ENCODE data around the gene ABLIM2.

The ABLIM2 gene

DNA sequence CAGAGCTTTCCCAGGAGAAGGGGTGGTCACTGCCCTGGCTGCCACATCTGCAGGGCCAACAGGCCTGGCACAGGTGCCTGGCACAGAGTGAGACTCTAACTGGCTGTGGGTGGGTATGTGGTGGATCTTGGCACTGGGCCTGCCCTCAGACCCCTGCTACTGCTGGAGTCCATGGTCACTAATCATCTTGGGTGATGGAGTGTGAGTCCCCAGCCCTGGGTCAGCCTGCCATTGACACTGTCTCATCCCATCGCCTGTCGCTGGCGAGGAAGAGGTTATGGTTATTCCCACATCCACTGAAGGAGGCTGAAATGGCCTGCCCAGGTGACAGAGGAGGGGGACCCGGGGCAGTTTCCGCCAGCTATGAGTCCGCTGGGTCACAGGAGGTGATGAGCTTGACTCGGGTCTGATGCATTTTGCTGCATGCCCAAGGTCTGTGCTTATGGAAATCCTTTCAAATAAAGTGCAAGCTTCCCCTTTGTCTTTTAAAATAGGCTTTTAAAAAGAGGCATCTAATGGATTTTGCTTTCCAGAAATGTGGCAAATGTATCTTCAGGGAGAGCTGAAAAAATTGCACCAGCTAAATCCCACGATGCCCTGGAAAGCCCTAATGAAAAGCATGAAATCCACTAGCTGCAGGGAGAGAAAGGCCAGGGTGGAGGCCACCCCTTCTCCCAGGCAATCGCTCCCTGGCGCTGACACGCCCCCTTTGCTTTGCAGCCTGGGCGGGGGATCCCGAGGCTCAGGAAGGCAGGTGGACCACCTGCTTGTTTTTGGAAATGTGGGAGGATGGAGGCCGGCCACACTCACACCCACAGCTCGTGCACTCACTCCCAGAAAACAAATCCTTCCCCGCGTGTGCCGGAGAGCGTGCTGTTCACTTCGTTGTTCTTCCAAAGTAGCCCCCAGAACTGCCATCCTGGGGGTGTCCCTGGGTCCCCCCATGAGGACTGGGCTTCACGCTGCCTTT is 54.9 kb downstream of the ABLIM2 start:
- no peak for DNase-seq (ENCODE audit: low read depth, low spot score)

DNA sequence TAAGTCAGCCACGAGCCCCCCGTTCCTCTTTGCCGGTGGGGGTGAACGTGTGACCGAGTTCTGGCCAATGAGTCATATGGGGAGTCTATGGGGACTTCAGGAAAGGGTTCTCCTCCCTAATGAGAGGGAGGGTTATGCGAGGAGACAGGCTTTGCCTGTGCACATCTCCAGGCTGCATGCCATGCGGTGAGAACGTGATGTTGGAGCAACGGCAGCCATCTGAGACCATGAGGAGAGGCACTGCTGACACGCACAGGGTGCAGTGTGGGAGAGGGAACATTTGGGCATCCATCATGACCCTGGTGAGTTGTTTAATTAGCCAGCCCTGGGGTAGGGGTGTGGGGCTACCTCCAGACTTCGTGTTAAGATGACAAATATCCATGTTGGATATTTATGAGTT is 55.8 kb downstream of the ABLIM2 start:
- DNase-seq (ENCODE audit: low read depth, low spot score) = no peak

- no peak for DNase-seq (ENCODE audit: low read depth, low spot score)
These were observed 56.6 kb downstream of the ABLIM2 start for GRCh38 chr4:8102076-8102355.

DNA sequence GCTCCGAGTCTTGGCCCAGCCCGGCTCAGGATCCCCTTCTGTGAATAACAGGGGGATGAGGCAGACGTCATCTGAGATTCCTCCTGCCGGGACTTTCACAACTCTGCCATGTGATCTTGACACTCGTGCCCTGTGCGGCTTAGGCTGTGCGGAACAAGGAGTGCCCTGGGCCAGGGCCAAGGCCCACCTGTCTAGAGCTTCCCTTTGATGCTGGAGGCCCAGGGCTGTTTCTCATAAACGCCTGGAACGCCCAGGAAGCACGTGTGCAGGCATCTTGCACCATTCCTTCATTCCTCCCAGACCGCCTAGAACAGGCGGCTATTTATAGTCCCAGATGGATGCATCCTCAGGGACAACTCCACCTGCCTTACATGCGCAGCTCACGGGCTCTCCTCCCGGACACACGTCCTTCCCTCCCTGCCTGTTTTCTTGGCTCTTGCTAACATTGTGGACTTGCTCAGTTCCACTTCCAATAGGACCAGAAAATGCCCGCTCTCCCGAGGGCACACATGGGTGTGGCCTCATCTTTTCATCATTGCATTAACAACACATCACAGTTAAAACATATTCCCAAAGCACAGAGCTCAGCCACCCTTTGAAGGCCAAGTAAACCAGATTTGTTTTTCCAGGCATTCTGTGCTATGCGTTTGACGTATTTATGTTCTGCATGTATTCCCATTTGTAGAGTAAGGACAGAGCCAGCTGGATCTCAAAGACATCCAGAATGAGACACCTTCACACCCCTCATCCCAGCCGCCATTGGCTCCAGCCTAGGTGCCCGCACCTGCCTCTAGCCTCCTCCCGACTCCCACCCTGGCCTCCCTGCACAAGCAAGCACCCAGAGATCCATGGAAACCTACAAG is 57.2 kb downstream of the ABLIM2 start:
- no peak for DNase-seq (ENCODE audit: low read depth, low spot score)

DNA sequence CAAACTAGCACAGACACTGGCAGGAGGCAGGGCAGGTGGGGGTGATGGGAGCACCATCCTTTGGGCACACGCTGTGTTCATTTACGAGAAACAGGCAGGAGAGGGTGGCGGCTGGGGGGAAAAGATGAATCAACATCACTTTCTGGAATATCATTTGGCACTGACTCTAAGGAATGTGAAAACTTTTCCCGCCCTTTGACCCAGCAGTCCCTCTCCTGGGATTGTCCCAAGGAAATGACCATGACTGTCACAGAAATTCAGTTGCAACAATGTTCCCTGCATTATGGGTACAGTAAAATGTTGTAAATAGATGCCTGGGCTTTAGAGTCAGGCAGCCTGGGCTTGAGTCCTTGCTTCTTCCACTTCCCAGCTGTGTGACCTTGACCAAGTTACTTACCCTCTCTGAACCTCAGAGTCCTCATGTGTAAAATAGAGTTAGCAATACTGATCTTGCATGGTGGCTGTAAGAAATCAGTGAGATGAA is 58.6 kb downstream of the ABLIM2 start:
- DNase-seq (ENCODE audit: low read depth, low spot score) = no peak

- DNase-seq (ENCODE audit: low read depth, low spot score) = no peak
These were observed 60.1 kb downstream of the ABLIM2 start for GRCh38 chr4:8098506-8098905.

GRCh38 chr4:8097721-8098345 is 60.8 kb downstream of the ABLIM2 start:
- no peak for DNase-seq (ENCODE audit: low read depth, low spot score)

DNA sequence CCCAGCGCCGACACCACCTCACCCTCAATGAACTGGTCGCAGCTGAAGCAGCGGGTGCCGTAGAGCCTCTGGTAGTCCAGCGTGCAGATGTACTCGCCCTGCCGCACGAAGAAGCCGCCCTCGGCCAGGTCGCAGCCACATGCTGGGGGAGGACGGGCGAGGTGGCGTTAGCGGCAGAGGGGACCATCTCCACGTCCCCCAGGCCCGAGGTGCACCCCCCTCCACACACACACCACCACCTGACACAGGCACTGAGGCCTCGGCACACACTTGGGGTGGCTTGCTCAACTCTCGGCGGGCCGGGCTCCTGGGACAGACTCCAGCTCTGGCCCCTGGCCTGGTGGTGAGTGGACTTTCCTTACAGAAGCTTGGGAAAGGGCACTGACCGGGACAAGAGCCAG is 61.5 kb downstream of the ABLIM2 start:
- no peak for DNase-seq (ENCODE audit: low read depth, low spot score)

DNA sequence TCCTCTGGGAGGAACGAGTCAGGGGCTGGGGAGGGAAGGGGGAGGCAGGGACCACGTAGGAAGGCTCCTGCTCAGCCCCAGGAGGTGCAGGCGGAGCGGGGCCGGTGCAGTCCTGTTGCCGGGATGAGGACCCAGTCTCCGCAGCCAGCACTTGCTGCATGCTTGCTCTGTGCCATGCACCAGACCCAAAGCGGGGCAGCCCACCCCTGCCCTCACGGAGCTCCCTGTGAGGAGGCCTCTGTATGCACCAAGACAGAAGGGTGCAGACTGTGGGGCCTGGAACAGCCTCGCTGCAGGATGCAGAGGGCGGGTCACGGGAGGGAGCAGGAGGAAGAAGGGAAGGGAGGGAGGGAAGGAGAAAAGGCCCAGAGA is 61.9 kb downstream of the ABLIM2 start:
- no peak for DNase-seq (ENCODE audit: low read depth, low spot score)

GRCh38 chr4:8095956-8096689 is 62.5 kb downstream of the ABLIM2 start:
- DNase-seq (ENCODE audit: low read depth, low spot score) = no peak

DNA sequence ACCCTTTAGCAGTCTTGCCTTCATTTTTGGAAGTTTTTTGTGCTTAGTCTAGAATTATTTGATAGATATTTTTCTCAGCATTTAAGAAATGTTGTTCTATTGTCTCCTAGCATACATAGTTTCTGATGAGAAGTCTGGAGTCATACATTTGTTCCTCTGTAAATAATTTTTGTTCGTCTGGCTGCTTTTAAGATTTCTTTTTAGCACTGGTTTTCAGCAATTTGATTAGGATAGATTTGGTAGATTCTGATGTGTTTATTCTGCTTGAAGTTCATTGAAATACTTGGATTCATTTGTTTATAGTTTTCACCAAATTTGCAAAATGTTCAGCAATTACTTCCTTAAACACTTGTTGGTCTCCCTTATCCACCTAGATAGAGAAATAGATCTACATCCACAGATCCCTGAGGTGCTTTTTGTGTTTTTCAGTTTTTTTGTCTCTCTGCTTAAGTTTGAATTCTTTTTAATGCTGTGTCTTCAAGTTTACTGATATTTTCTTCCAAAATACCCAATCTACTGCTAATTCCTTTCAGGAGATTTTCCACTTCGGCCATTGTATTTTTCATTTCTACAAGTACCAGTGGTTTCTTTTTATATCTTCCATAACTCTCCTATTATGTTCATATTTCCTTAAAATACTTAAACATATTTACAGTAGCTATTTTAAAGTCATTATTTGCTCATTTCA is 64.9 kb downstream of the ABLIM2 start:
- DNase-seq (ENCODE audit: low read depth, low spot score) = no peak

DNA sequence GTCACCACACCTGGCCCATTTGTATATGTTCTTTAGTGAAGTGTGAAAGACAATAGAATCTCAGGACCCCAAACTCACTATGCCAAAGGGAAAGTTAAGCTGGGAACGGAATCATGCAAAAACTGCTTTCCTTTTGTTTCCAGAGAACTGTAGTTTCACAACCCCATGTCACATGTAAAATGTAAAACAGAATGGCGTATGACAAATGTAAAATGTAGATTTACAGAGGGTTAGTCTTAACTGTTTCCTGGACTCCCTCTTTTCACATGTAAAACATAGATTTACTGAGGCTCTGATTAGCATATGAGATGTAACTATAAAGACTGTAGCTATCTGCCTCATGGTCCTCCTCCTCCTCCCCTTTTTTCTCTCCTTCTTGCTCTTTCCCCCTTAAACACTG is 66.3 kb downstream of the ABLIM2 start:
- no peak for DNase-seq (ENCODE audit: low read depth, low spot score)

DNA sequence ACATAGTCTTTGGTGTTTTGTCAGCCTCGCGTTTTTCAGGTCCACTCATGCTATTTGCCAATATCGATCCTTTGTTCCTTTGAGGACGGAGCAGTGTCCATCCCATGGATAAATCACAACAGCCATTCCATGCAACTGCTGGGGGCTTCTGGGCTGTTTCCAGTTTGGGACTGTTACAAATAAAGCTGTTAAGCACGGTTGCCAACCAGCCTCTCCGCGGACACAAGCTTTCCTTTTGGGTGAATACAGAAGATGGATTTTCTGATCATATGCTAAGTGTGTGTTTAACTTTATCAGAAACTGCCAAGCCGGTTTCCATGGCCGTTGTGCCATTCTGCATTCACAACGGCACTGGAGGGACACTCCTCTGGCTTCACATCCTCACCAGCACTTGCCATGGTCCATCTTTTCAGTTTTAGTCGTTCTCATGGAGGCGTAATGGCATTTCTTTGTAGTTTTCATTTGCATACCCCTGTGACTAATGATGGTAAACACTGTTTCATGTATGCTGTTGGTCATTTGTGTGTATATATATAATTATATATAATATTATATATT is 67.8 kb downstream of the ABLIM2 start:
- DNase-seq (ENCODE audit: low read depth, low spot score) = no peak

DNA sequence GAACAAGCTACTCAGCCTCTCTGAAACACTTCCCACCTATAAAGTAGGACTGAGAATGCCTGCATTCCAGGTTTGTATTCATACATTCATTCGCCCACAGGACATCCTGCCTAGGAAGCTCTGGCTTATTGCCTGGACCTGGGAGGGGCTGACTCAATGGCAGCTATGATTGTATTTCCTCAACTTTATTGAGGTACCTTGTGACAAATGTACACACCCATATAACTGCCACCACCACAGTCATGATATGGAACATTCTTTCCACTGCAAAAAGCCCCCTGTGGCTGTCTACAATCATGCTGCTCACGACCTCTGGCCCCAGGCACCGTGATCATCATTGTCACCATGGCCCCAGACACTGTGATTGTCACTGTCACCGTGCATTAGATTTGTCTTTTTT is 68.3 kb downstream of the ABLIM2 start:
- no peak for DNase-seq (ENCODE audit: low read depth, low spot score)

DNA sequence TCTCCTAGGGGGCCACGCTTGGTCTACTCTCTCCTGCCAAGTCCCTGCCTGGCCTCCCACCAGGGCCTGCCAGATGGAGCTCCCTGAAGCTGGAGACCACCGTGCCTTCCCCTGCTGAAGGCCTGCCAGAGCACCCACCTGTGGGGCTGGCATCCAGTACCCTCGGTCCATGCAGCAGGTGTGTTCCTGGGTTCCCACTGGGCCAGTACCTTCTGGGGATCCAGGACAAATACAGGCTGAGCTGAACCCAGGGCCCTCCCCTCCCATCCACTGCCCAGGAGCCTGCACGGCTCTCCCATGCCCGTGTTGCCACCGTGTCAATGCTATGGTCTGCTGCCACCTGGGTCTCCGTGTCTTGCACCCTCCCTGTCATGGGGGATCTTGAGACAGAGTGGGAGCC is 68.8 kb downstream of the ABLIM2 start:
- no peak for DNase-seq (ENCODE audit: low read depth, low spot score)

DNA sequence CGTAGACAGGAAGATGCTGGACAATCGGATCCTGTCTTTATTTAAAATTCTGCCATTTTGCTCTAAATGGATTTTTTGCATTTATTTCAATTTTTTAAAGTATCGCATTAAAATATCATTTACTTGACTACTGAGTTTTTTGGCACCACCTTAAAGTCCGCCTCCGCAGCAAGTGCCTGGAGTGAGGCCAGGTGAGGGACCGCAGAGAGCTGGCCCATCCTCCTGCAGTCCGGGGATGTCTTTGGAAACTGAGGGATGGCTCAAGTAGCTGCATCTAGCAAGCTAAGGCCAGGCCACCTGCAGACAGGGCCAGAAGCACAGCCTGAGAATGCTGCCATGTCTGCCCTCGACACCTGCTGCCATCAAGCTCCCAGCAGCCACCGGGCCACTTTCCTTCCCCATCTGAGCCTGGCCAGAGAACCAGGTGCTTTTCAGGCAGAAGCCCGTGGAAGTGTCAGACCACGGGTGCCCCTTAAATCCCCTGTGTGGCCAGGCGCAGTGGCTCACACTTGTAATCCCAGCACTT is 69.6 kb downstream of the ABLIM2 start:
- DNase-seq (ENCODE audit: low read depth, low spot score) = no peak

DNA sequence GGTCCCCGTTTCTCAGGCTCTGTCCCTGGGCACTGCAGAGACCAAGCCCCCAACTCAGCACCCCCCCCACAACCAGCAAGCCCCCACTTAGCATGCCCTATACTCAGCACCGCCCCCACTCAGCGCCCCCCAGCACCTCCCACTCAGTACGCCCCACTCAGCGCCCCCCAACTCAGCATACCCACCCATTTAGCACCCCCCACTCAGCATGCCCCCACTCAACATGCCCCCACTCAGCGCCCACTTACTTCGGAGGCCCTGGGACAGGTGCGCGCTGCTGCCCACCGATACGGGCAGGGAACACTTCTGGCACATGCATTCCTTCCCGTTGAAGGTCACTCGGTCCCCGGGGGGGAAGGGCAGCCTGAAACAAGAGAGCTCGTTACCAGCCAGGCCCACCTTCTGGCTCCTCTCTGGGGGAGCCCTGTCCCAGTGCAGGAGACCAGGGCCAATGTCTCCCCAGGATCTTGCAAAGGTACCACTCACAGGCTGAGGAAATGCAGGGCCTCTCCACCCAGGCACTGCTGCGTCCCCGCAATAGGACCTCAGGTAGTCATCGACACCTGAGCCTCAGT is 70.6 kb downstream of the ABLIM2 start:
- no peak for DNase-seq (ENCODE audit: low read depth, low spot score)

DNA sequence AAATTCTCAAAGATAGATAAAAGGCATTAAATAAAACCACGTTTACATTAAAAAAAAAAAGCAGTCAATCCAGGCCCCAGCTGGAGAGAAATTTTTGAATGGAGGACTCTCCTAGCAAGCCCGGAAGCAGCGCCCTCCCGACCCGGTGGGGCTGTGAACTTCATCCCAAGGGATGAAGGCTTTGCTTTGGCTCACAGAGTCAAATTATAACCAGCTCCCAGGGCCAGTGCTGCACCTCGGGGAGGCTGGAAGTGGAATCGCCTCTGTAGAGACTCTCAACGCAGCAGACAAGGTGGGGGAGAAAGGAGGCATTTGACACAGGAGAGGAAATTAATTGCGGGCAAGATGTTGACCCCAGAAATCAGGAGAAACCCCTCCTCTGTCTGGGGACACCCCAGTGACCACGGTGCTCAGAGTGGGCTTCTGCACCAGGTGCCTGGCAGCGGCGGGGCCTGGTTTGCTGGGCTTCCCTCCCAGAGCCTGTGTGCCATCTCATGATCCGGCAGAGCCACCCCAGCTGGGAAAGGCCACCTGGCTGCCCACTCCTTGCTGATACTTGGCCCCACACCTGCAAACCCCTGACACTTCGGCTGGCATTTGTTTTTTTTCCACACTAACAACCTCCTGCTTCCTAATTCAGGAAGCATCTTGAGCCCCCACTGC is 71.7 kb downstream of the ABLIM2 start:
- no peak for DNase-seq (ENCODE audit: low read depth, low spot score)

DNA sequence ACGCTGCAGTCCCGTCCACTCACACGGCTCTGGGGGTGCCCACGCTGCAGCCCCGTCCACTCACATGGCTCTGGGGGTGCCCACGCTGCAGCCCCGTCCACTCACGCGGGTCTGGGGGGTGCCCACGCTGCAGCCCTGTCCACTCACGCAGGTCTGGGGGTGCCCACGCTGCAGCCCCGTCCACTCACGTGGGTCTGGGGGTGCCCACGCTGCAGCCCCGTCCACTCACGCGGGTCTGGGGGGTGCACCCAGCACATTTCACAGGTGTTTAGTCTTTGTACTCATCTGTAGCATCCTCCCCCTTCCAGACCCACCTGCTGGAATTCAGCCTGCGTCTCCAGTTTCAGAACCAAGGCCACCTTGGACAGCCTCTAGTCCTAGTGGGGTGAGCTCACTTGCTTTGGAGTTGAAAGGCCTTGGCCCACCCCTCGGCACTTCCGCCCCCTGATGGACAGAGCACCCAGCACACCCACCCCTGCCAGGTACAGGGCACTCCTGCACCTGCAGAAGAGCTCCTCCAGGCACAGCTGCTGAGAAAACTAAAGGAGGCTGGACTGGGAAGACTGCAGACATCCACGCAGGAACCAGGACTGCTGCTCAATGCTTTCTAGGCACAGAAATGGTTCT is 73.0 kb downstream of the ABLIM2 start:
- DNase-seq (ENCODE audit: low read depth, low spot score) = no peak
